ENCODE results near the gene IGSF6. TPM values are rescaled to one million over a fixed set of nuclear protein-coding genes. Genes with fewer than 3 reads are reported as not detected.
"Not testable (repeated sequence)": the region's sequence is repeated elsewhere in the genome, so short reads cannot be mapped to it uniquely, and the experiment has no call there.

IGSF6 gene
- total and polyA plus RNA-seq, 2 of the 8 experiments (the other 6 are each of a cell fraction or from before 2014, with no cell fraction given) = not detected

DNA sequence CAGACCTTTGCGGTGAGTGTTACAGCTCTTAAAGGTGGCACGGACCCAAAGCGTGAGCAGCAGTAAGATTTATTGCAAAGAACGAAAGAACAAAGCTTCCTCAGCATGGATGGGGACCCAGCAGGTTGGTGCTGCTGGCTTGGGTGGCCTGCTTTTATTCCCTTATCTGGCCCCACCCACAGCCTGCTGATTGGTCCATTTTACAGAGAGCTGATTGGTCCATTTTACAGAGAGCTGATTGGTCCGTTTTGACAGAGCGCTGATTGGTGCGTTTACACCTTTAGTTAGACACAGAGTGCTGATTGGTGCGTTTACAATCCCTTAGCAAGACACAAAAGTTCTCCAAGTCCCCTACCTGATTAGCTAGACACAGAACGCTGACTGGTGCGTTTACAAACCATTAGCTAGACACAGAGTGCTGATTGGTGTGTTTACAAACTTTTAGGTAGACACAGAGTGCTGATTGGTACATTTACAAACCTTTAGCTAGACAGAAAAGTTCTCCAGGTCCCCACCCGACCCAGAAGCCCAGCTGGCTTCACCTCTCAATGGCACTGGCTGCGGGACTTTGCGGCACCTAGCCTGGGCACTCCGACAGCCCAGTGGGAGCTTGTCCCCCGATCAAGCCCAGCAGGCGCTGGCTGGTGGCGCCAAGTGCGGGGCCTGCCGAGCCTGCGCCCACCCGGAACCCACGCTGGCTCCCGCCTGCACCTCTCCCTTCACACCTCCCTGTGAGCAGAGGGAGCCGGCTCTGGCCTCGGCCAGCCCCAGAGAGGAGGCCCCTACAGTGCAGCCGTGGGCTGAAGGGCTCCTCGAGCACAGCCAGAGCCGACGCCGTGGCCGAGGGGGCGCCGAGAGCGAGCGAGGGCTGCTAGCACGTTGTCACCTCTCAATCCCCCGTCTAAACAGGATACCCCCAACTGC, 22.5 kb downstream of the IGSF6 start:
- H4K91ac ChIP-seq (replicated peaks; ENCODE audit: insufficient read length, low read length); DNase-seq (ENCODE audit: low read depth in 1 of 2, low spot score in 2 of 2); H2BK15ac ChIP-seq (ENCODE audit: low read length); H3K4me1 ChIP-seq (replicated peaks in 1 of 4; ENCODE audit: control insufficient read depth in 3 of 4, insufficient read depth in 4 of 4, low read length in 3 of 4); H3K9ac ChIP-seq (replicated peaks in 1 of 4; ENCODE audit: extremely low read depth in 1 of 4, low read depth in 3 of 4, low read length in 3 of 4); H3K14ac ChIP-seq (ENCODE audit: insufficient read length); H3K9me3 ChIP-seq (ENCODE audit: insufficient read depth in 2 of 2, low read depth in 1 of 2, low read length in 1 of 2); H3K4me2 ChIP-seq (ENCODE audit: insufficient read depth in 1 of 2, low read depth in 2 of 2, low read length in 2 of 2); H3K4me3 ChIP-seq (ENCODE audit: extremely low read depth in 1 of 4, insufficient read depth in 2 of 4, low read depth in 3 of 4, low read length in 4 of 4); H2AFZ ChIP-seq (ENCODE audit: low read length); H3K18ac ChIP-seq (ENCODE audit: extremely low read depth, low read length); H2AK5ac ChIP-seq (ENCODE audit: low read depth, low read length); FAIRE-seq; H3K4ac ChIP-seq (replicated peaks; ENCODE audit: insufficient read length, low read depth, low read length); H2BK12ac ChIP-seq (ENCODE audit: low read depth, low read length); H3K56ac ChIP-seq (replicated peaks; ENCODE audit: insufficient read length, low read depth, low read length); H3K23ac ChIP-seq (ENCODE audit: insufficient read length); H4K5ac ChIP-seq (ENCODE audit: insufficient read length, low read depth, low read length); H4K20me1 ChIP-seq (replicated peaks in 1 of 2; ENCODE audit: control insufficient read depth in 1 of 2, insufficient read depth in 2 of 2, low read length in 2 of 2); H3K79me1 ChIP-seq (ENCODE audit: low read depth, low read length); H2BK5ac ChIP-seq (ENCODE audit: low read depth, low read length); H3K23me2 ChIP-seq (ENCODE audit: low read depth, low read length); H2BK20ac ChIP-seq (ENCODE audit: low read length); H3K27ac ChIP-seq (ENCODE audit: low read depth, low read length); H3K79me2 ChIP-seq (ENCODE audit: control insufficient read depth in 1 of 2, insufficient read depth in 2 of 2, low read length in 2 of 2); H4K8ac ChIP-seq (ENCODE audit: extremely low read depth, insufficient read depth, low read length); H2BK120ac ChIP-seq (replicated peaks; ENCODE audit: low read depth, low read length); H3K27me3 ChIP-seq (replicated peaks in 1 of 4; ENCODE audit: control insufficient read depth in 3 of 4, extremely low read depth in 1 of 4, insufficient read depth in 3 of 4, low read length in 3 of 4): not testable (repeated sequence)
- peaks cover 0 to 41% (median 19%) of the 10 kb centered on the region in 4 experiments; a peak in 5 of 8 replicates for H3K36me3 ChIP-seq (ENCODE audit: control insufficient read depth in 2 of 4, insufficient read depth in 4 of 4, low read length in 3 of 4)
- ChIA-PET POLR2A (ENCODE audit: partially characterized antibody) (interaction anchor here (0.9 kb wide), 1 partner anchor 47 kb away, joined by 3 read pairs; no protein-coding TSS in a partner anchor), CTCF (ENCODE audit: partially characterized antibody) (interaction anchor here (0.5 to 2.3 kb wide), 7 partner anchors 9 to 76 kb away, joined by 3 to 8 read pairs (median 4); partner anchors contain the start of gene IGSF6)
- 98% methylated on average over 36 of the region's 37 CpGs; no CpG with 5 or more reads in 1 of the 2 experiments for WGBS, 2 experiments (ENCODE audit: extremely low coverage in 1 of 2, insufficient coverage in 1 of 2, insufficient read length in 1 of 2, insufficient replicate concordance in 2 of 2, low coverage in 1 of 2, low lambda C conversion rate in 2 of 2, missing lambda C conversion rate in 1 of 2)
